Left renal pelvis (tissue), 4 donors: ENCODE measurements around the gene LMF2. TPM values are rescaled to one million over a fixed set of nuclear protein-coding genes. Genes with fewer than 3 reads are reported as not detected.

Experiments
- DNase-seq, 4 donors: peaks; one replicate each; pipeline ENCODE4 v3.0.0-alpha.2; 2013; ENCODE audit warnings: low read depth in 4 of 4, low spot score in 3 of 4
- polyA plus RNA-seq, 4 donors: library from polyadenylated mRNA; unstranded; fragments of 120-200 nt; gene quantifications; one replicate each; pipeline ENCODE4 v1.2.1, GENCODE V29; 2013; ENCODE audit not compliant: insufficient read length in 4 of 4

Gene LMF2
- polyA plus RNA-seq, 4 donors, result 34.7 to 68.3 (median 42.0) TPM

DNA sequence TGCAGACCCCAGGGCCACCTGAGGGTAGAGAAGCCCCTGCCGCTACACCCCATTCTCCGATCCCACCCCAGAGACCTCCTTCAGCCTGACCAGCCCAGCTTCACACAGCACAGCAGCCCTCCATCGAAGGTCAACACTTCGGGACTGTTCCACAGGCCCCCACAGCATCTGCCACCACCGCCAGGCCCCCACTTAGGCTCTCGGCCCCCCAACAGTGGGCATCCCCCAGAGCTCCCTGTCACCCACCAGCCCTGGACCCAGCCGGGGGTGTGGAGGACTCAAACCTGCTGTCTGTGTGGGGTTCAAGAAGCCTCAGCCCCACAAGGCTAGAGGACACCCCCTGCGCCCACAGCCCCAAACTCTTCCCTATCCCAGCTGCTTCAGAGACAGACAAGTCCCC, 38.9 kb downstream of the LMF2 start:
- DNase-seq, result no peak

DNA sequence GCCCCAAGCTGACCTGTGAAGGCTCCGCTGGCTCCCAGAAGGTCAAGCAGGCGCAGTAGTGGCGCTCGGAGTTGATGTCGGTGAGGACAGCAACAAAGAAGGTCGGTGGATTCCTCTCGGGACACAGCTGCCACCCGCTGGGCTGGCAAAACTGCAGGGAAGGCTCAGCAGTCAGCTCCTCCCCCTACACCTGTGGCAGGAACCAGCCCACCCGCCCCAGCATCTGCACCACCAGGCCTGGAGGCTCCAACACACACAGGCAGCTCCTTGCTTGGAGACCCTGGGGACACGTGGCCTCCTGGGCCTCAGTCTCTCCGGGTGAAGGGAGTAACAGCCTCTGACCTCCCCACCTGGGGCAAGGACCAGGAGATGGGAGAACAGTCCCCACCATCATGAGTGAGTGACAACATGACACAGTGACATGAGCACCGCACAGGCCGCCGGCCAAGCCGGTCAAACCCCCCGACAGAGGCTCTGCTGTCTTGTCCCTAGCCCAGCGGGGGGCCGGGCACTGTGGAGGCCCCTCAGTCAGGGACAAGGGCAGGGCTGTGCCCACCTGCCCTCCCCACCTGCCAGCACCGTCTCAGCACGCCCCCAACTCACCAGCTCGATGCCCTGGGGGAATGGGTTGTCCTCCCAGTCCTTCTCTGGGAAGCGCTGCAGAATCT, 39.6 kb downstream of the LMF2 start:
- no peak for DNase-seq

DNA sequence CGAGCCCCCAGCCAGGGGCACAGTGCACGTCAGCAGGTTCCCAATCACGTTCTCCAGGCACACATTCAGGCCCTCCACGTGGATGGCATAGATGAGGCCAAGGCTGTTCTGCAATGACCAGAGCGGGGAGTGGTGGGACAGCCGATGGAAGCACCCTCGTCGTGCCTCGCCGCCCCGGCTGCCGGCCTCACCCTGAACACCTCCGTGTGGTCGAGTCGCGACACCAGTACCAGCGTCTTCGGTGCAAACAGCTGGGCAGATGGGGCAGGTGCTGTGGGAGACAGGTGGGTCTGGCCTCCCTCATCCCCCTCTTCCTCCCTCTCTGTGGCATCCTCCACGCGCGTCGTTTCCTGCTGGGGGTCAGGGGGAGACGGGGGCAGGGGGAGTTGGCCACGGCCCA, 40.2 kb downstream of the LMF2 start:
- DNase-seq, result no peak

DNA sequence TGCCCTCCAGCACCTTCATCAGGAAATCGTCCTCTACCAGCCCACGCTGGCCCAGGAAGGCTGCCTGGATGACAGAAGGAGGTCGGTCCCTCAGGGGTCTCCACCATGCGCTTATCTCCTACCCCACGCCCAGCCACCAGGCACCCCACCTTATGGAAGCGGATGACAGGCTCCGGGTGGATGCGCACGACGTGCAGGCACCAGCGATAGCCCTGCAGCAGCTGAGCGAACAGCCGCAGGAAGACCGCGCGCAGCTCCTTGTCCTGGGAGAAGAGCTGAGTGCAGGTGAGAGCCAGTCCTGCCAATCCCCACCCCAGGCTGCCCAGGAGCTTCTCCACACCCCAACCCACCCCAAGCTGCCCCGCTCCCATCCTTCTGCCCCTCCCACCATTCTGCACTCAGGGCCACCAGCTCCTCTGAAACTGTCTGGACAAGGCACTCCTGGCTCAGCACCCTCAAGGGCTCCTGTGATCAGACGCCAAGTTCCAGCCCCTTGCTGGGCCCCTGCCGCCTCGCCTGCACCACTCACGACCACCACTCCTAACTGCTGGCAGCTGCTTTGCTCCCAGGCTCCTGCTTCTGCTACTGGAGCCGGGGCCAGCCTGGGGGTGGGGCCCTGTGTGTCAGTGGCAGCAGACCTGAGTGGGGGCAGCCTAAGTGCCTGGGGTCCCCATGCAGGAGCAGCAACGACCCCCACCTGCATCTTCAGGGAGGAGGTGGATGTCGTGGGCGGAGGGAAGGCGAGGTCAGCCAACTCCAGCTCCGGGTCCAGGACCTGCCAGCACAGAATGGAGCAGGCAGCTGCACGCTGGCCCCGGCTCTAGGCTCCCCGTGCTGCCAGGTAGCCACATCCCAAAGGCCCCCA, 42.2 kb downstream of the LMF2 start:
- no peak for DNase-seq

DNA sequence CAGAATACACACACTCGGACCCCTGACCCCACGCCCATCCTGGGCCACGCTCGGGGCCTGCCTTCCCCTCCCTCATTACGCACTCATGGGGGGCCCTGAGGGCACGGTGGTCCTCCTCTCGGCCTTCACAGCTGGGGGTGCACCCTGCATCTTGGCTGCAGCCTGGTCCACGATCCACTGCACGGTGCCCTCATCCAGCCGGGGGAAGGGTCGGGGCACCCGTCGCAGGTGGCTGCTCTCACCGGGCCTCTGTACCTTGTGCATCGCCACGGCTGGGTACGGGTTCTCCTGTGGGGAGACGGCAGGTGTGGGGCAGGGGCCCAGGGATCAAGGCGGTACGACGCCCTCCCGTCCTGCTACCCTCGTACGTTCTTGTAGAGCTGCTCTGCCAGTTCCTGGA, 43.1 kb downstream of the LMF2 start:
- no peak for DNase-seq

DNA sequence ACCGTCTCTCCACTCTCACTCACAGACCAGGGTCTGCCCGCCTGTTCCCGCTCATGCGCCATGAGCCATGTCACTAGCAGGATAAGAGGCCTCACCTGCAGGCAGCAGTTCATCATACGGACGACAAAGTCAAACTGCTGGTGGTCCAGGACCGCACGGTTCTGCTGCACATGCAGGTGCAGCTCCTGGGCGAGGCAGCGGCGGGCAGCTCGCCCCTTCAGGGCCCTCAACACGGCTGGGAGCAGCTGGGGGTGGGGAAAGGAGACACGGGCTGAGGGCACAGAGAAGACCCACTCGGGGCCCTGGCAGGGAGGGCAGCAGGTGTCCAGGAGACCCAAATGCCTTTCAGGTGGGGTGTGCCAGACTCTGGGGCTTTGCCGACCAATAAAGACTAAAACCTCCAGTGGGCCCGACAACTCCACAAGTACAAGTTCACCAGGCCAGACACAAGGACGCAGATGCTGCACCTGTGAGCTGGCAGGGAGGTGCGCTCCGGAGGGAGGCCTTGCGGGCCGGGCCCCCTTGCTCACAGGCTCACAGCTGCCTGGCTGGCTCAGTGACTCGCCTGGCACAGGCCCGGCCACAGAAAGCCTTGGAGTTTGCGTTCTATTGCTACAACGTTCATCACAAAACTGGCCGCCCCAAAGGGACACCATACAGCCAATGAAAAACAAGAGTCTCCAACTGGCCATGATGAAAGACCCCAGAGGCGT, 44.2 kb downstream of the LMF2 start:
- DNase-seq, result no peak

DNA sequence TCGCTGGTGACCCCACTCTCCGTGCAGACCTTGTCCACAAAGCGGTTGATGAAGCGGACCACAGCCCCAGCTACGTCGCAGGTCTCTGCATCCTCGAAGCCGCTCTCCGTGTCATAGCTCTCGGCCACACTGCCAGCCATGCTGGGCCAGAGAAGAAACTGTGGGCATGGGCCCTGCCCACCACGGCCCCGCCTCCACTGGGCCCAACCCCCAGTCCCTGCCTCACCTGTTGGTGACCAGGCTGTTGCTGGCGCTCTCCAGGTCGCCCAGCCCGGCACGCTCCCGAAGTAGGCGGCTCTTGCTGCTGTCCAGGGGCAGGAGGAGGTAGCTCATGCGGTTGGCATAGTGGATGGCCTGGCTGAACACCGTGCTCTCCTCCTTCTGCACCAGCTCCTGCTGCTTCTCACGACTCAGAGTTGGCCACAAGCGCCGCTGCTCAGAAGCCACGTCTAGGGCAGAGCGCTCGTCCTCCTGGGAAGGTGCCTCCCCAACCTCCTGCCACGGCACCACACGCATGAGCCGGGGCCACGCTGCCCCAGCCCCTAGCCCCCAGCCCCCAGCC, 45.4 kb downstream of the LMF2 start:
- DNase-seq, result no peak

DNA sequence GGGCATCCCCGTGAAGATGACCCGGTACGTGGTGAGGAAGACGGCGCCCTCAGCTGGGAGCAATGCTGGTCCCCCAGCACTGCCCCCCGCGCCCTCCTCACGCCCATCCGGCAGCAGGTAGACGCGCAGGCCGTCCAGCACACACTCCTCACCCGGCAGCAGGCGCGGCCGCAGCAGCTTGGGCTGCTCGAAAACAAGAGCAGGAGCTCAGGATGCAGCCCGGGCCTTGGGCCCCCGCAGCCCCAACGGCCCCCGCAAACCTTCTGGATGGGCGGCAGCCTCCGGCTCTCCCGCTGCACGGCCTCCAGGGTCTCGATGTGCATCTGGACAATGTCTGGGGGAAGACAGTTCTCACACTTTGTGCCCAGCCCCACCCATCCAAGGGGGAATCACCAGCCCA, 46.0 kb downstream of the LMF2 start:
- no peak for DNase-seq

DNA sequence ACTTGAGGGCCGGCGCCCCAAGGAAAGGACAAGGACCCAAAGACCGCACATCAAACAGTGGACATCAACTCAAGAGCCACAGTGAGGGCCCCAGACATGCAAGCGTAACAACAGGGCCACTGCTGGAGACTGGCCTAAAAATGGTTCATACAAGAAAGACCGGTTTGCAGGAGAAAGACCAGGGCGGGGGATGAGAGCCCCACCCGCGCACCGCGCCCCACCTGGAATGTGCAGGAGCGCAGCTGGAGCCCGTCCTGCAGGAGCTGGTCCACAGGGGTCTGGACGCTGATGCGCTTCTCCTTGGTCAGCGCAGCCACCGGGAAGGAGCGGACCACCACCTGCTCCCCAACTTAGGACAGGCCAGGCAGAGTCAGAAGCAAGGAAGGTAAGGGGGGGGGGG, 46.6 kb downstream of the LMF2 start:
- DNase-seq, result no peak

DNA sequence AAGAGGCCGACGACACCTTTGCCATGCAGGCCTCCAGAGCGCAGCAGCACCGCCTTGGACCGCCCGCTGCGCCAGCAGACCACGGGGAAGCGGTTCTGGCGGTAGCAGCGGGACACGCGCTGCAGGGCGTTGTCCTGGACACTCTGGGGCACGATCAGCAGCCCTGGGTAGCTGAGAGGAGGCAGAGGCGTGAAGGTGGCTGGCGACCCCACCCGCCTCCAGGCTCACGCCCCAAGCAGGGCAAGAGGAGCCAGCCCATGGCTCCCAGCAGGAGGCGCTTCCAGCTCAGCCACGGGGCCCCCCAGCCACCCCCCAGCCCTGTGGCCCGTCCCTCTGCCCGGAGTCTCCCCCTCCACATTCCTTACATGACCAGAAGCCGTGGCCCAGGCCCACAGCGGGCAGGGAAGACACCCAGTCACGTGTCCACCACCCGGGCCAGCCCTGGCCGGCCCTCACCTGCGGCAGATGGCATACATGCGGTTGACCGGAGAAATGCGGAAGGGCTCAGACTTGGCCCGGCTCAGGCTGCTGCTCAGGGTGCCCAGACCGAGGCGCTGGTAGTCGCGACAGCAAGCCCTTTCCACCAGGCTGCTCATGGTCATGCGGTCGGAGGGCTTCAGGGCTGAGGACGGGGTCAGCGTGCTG, 47.9 kb downstream of the LMF2 start:
- no peak for DNase-seq

DNA sequence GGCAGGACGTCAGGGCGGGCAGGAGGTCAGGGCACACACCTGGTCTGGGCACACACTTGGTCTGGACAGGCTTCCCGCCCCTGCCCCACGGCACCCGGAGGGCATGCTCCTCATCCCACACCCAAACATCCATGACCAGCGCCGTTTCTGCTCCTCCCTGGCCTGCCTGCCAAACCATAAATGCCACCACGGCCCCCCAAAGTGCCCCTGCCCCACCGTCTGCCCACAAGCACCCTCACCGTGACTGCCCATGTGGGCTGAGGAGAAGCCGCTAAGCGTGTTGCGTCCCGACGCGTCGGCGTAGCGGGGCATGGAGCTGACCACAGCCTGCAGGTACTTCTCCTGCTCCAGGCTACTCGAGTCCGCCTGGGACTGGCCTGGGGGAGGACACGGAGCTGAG, 48.5 kb downstream of the LMF2 start:
- no peak for DNase-seq

DNA sequence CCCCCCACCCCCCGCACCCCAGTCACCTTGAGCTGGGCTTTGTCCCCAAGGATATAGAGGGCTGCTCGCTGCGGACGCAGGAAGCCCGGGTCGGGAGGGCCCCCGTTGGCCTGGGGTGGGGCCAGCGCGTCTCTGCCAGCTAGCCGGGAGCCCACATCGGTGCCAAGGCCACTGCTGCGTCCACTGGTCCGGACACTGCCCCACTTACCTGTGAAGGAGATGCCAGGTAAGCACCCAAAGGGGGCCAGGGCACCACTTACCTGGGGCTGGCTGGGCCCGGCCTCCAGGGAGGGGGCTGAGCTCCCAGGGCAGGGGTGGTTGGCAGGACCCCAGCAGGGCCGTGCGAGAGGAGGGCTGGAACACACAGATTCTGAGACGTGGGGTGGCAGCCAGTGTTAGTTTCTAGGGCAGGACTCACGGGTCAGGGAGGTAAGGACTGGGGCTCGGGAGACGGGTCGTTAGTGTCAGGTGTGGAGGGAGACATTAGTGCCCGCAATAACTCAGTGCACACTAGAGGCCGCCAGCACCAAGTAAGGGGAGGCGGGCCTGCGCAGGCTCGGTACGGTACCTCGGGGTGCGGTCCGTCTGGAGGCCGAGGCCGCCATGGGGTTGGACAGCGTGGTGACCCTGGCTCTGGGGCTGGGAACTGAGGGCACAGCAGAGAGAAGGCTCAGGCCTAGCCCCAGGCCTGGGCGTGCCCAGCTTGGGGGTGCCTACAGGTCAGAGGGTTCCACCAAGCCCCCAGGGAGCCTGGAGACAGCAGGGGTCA, 50.9 kb downstream of the LMF2 start:
- no peak for DNase-seq

DNA sequence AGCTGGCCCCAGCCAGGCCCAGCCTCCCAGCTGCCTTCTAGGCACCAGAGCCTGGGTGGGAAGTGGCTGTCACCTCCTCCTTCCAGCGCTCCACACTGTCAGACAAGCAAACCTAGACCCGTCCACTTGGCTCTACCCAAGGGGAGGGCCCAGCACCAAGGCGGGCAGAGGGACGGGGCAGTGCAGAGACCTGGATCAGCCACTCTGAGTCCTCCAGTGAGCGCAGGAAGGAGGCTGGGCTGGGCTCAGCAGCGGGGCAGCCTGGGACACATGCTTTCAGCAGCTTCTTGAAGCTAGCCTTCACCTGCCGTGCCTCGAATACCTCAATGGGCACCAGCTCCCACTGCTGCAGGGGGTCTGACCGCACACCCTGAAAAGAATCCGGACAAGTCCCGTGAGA, 51.5 kb downstream of the LMF2 start:
- no peak for DNase-seq

DNA sequence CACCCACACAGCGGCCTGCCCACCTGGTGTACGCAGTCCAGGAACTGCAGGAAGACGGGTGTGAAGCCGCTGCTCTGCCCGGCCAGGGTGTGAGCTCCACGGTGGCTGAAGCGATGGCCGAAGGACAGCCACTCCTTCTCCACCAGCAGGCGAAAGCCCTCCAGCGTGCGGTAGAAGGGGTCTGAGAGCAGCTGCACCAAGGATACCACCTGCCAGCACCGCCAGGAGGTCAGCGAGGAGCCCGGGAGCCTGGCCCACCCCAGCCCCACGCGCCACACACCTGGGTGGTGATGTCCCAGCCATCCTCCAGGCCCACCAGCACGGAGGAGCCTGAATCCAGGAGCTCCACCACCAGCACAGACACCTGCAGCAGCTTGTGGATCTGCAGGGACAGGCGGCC, 52.3 kb downstream of the LMF2 start:
- no peak for DNase-seq

DNA sequence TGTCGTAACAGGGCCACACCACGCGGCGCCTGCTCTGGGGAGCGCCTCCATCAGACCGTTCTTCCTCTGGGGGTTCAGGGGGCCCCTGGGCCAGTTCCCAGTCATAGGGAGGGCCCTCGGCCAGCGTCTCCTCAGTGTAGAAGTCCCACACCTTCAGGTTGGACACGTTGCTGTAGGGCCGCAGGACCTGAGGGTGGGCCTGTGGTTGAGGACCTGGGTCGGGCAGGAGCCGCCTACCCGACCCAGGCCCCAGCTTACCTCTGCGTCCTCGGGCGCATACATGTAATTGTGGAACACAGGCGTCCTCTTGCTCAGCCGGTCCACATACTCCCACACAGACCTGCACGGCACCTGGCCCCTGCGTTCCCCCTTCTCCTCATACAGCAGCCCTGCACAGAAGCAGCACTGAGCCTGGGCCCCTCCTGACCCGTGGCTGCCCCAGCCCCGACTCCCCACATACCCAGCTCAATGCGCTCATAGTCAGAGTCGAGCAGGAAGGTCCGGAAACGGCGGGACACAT, 52.9 kb downstream of the LMF2 start:
- DNase-seq, result no peak

Other genes with a start within 250 kb of the LMF2 start
- gene MAPK12, start 246.0 kb downstream of the LMF2 start, polyA plus RNA-seq, result 10 to 100 TPM in 3 of 4 donors, 1 to 10 TPM in 1; 9.7 to 17.7 (median 15.6) TPM
- 1 to 10 TPM; 6.0 to 9.7 (median 7.9) TPM for gene MAPK11, start 237.3 kb downstream of the LMF2 start, polyA plus RNA-seq
- gene PLXNB2, start 200.1 kb downstream of the LMF2 start, polyA plus RNA-seq, result 100 to 1,000 TPM; 126 to 249 (median 214) TPM
- gene DENND6B, start 180.7 kb downstream of the LMF2 start, polyA plus RNA-seq, result 10 to 100 TPM in 3 of 4 donors, 1 to 10 TPM in 1; 9.8 to 20.1 (median 14.9) TPM
- 10 to 100 TPM; 30.2 to 58.8 (median 35.4) TPM for gene PPP6R2, start 164.4 kb downstream of the LMF2 start, polyA plus RNA-seq
- 10 to 100 TPM; 25.9 to 47.1 (median 34.9) TPM for gene SBF1, start 32.7 kb downstream of the LMF2 start, polyA plus RNA-seq
- 1 to 10 TPM in 3 of 4 donors, under 1 TPM in 1; 0.83 to 7.4 (median 3.9) TPM for gene ADM2, start 26.2 kb downstream of the LMF2 start, polyA plus RNA-seq
- 10 to 100 TPM in 1 of 4 donors, 1 to 10 TPM in 2, under 1 TPM in 1; 0.44 to 12.5 (median 6.1) TPM for gene MIOX, start 20.8 kb downstream of the LMF2 start, polyA plus RNA-seq
- gene NCAPH2, start 522 bp upstream of the LMF2 start, polyA plus RNA-seq, result 10 to 100 TPM; 39.7 to 54.3 (median 43.9) TPM
- gene SCO2, start 17.9 kb upstream of the LMF2 start, polyA plus RNA-seq, result 1 to 10 TPM in 2 of 4 donors, under 1 TPM in 1, not detected in 1; 0.83 to 7.6 (median 3.9) TPM
- gene TYMP, start 22.3 kb upstream of the LMF2 start, polyA plus RNA-seq, result 1 to 10 TPM in 3 of 4 donors, under 1 TPM in 1; 0.83 to 4.3 (median 2.1) TPM
- gene KLHDC7B, start 38.2 kb upstream of the LMF2 start, polyA plus RNA-seq, result under 1 TPM; 0.03 to 0.47 (median 0.32) TPM
- gene SYCE3, start 55.2 kb upstream of the LMF2 start, polyA plus RNA-seq, result under 1 TPM in 1 of 4 donors, not detected in 3; 0.42 TPM
- 10 to 100 TPM in 2 of 4 donors, 1 to 10 TPM in 2; 7.5 to 17.4 (median 10.2) TPM for gene CPT1B, start 70.7 kb upstream of the LMF2 start, polyA plus RNA-seq
- gene CHKB, start 75.1 kb upstream of the LMF2 start, polyA plus RNA-seq, result 10 to 100 TPM; 71.6 to 88.6 (median 81.1) TPM
- 1 to 10 TPM in 2 of 4 donors, under 1 TPM in 2; 0.72 to 3.5 (median 0.93) TPM for gene MAPK8IP2, start 93.1 kb upstream of the LMF2 start, polyA plus RNA-seq
- gene ARSA, start 120.5 kb upstream of the LMF2 start, polyA plus RNA-seq, result 10 to 100 TPM in 3 of 4 donors, 1 to 10 TPM in 1; 6.3 to 26.6 (median 13.4) TPM
- gene SHANK3, start 165.1 kb upstream of the LMF2 start, polyA plus RNA-seq, result 10 to 100 TPM; 10.2 to 25.3 (median 13.4) TPM
- gene ACR, start 230.5 kb upstream of the LMF2 start, polyA plus RNA-seq, result under 1 TPM; 0.52 to 0.76 (median 0.52) TPM